HG03108 (cell line): ENCODE data around the gene CSDE1.

ENCODE experiments used
- ATAC-seq: cut with Tn5 transposase; IDR thresholded peaks from one replicate; pipeline ENCODE4 v1.9.1; 2021; ENCODE audit warnings: moderate library complexity; ENCODE audit not compliant: unreplicated experiment

Gene CSDE1

GRCh38 chr1:114703242-114703641 lies 54.5 kb downstream of the CSDE1 start:
- ATAC-seq, result no peak

- ATAC-seq, result peak; percentile 50
Observed at GRCh38 chr1:114702737-114703136, 55.0 kb downstream of the CSDE1 start.

- ATAC-seq, result no peak
Observed at GRCh38 chr1:114701931-114702330, 55.9 kb downstream of the CSDE1 start.

- no peak for ATAC-seq
Observed at GRCh38 chr1:114700036-114700600, 57.7 kb downstream of the CSDE1 start.

GRCh38 chr1:114696810-114697209 lies 61.0 kb downstream of the CSDE1 start:
- ATAC-seq, result no peak

GRCh38 chr1:114695430-114696058 lies 62.2 kb downstream of the CSDE1 start, which contains the start of gene AMPD1:
TSS of gene AMPD1 (minus strand) at chr1:114695546. CDS start at chr1:114695471, 75 bp downstream.
- ATAC-seq, result no peak

GRCh38 chr1:114694540-114695310 lies 63.1 kb downstream of the CSDE1 start:
- ATAC-seq, result no peak

GRCh38 chr1:114692947-114693346 lies 64.8 kb downstream of the CSDE1 start:
- ATAC-seq, result no peak

GRCh38 chr1:114691061-114691460 lies 66.7 kb downstream of the CSDE1 start:
- ATAC-seq, result no peak

- ATAC-seq, result no peak
Observed at GRCh38 chr1:114690148-114690547, 67.6 kb downstream of the CSDE1 start.

- no peak for ATAC-seq
Observed at GRCh38 chr1:114688526-114688925, 69.3 kb downstream of the CSDE1 start.

GRCh38 chr1:114685851-114686250 lies 71.9 kb downstream of the CSDE1 start:
- no peak for ATAC-seq

- ATAC-seq, result no peak
Observed at GRCh38 chr1:114677691-114678090, 80.1 kb downstream of the CSDE1 start.

GRCh38 chr1:114676115-114676514 lies 81.7 kb downstream of the CSDE1 start:
- no peak for ATAC-seq

- no peak for ATAC-seq
Observed at GRCh38 chr1:114671939-114672275, 85.9 kb downstream of the CSDE1 start.

GRCh38 chr1:114671011-114671938 lies 86.5 kb downstream of the CSDE1 start:
- no peak for ATAC-seq

- peak; percentile 98 for ATAC-seq
Observed at GRCh38 chr1:114670083-114671010, 87.4 kb downstream of the CSDE1 start.

GRCh38 chr1:114669562-114670082 lies 88.2 kb downstream of the CSDE1 start, which contains the start of gene DENND2C:
TSS of gene DENND2C (minus strand) at chr1:114670049. CDS start at chr1:114625984, 44,065 bp downstream.
- peak; percentile 49 for ATAC-seq

- ATAC-seq, result no peak
Observed at GRCh38 chr1:114668784-114669561, 88.8 kb downstream of the CSDE1 start.
